ENCODE results near the gene TRIM15.

- TF ChIP-seq POLR2AphosphoS5 (IDR thresholded peaks at IDR 0.05; ENCODE audit: borderline replicate concordance, low read depth, low read length) (no peak), EZH2 (IDR thresholded peaks at IDR 0.05) (no peak)
Measured at GRCh38 chr6:30163090-30163917, at the start of gene TRIM15.
